ENCODE data around the gene HAUS8.

The HAUS8 gene

DNA sequence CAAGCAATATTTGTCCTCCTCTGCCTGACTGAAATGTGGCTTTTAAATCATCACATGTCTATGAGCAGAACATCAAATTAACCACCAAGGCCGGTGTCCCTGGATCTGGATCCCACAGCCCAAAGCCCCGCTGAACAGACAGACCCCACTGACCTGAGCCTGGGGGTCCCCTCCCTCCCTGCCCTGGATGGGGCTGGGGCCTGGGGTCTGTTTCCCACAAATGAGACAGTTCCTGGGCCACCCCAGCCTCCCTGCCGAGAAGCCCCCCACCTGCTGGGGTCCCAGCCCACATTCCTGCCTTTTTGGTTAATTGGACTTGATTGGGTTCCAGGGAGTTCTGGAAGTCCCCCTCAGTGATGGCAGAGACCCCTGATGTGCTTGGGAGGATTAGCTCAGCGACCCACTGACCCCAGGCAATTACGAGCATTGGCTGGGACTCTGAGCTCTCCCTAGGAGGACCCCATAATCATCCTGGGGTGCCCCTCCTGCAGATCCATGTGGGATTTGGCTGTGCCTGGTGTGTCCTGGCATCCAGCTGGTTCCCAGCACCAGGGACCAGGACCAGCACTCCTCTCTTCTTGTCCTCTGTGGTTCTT is 29.2 kb downstream of the HAUS8 start:
- no peak for DNase-seq (ENCODE audit: extremely low read depth, low read depth)
- TF ChIP-seq, protein P1, sequence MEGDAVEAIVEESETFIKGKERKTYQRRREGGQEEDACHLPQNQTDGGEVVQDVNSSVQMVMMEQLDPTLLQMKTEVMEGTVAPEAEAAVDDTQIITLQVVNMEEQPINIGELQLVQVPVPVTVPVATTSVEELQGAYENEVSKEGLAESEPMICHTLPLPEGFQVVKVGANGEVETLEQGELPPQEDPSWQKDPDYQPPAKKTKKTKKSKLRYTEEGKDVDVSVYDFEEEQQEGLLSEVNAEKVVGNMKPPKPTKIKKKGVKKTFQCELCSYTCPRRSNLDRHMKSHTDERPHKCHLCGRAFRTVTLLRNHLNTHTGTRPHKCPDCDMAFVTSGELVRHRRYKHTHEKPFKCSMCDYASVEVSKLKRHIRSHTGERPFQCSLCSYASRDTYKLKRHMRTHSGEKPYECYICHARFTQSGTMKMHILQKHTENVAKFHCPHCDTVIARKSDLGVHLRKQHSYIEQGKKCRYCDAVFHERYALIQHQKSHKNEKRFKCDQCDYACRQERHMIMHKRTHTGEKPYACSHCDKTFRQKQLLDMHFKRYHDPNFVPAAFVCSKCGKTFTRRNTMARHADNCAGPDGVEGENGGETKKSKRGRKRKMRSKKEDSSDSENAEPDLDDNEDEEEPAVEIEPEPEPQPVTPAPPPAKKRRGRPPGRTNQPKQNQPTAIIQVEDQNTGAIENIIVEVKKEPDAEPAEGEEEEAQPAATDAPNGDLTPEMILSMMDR (IDR thresholded peaks at IDR 0.05; ENCODE audit: low read depth, low read length) = no peak

DNA sequence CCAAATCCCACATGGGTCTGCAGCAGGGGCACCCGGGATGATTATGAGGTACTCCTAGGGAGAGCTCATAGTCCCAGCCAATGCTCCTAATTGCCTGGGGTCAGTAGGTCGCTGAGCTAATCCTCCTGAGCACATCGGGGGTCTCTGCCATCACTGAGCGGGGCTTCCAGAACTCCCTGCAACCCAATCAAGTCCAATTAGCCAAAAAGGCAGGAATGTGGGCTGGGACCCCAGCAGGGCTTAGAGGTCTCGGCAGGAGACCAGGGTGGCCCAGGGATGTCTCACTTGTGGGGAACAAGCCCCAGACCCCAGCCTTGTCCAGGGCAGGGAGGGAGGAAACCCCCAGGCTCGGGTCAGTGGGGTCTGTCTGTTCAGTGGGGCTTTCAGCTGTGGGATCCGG is 31.5 kb downstream of the HAUS8 start:
- TF ChIP-seq, protein P1 (IDR thresholded peaks at IDR 0.05; ENCODE audit: low read depth, low read length) = no peak
- no peak for DNase-seq (ENCODE audit: extremely low read depth, low read depth)

DNA sequence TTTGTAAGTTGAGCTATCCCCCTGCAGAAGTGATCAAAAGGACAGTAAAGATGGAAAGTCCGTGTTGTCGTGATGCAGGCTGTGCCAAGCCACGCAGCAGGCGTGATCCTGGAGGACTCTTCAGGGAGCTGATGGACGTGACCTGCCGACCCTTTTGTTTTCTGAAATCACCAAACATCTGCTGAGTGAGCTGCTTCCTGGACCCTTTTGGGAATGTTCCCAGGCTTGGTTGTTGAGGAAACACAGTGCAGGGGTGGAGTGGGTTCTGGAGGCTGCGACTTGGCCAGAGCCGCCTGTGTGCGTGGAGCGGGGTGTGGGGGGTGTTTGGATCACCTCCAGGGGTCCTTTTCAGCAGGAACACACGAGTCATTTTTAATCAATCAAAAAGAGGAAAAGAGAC is 33.3 kb downstream of the HAUS8 start:
- TF ChIP-seq, protein P1 (IDR thresholded peaks at IDR 0.05; ENCODE audit: low read depth, low read length) = no peak
- peak; percentile 20 for DNase-seq (ENCODE audit: extremely low read depth, low read depth)

DNA sequence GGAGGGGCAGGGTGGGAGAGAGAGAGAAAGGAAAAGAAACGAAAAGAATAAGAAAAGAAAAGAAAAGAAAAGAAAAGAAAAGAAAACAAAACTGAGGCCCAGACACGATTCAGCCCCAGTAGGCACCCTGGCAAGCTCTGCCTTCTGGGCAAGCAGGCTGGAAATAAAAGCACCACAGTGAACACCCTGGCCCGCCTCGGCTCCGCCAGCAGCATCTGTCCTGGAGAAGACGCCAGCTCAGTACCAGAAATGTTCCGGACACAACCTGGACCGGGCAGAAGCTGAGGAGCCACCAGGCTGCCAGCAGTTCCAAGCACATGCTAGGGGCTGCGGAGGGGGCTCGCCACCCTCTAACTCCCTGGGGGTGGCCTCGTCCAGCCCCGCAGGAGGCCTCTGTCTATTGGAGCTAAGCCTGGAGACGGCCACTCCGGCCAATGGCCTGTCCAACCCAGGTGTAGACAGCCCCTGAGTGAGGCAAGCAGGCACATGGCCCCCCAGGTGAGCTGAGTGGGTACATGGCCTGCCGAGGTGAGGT is 37.2 kb downstream of the HAUS8 start:
- TF ChIP-seq, protein P1 (IDR thresholded peaks at IDR 0.05; ENCODE audit: low read depth, low read length) = no peak
- DNase-seq (ENCODE audit: extremely low read depth, low read depth) = no peak

DNA sequence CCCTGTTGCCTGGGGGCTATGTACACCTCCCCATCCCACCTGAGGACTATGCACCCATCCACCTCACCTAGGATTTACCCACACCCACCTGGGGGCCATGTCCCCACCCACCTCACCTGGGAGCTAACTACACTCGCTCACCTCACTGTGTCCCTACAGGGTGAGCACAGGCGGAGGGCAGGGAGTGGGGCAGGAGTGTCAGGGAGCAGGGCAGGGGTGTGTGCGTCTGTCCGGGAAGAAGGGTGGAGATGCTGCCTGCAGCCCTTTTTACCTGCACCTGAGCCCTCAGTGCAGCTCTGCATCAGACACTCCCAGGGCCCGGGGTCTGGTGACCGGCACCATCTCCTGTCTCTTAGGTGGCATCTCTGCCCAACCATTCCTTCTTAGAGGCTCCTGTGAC is 38.1 kb downstream of the HAUS8 start:
- DNase-seq (ENCODE audit: extremely low read depth, low read depth) = no peak
- TF ChIP-seq, protein P1 (IDR thresholded peaks at IDR 0.05; ENCODE audit: low read depth, low read length) = no peak

DNA sequence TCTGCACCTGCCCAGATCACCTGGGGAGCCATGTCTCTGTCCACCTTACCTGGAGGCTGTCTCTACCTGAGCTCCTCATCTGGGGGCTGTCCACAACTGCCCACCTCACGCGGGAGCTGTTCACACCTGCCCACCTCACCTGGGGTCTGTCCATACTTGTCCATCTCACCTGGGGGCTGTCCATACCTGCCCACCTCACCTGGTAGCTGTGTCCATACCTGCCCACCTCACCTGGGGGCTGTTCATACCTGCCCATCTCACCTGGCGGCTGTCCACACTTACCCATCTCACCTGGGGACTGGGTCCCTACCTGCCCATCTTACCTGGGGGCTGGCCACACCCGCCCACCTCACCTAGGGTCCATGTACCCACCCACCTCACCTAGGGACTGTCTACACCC is 38.6 kb downstream of the HAUS8 start:
- TF ChIP-seq, protein P1 (IDR thresholded peaks at IDR 0.05; ENCODE audit: low read depth, low read length) = no peak
- DNase-seq (ENCODE audit: extremely low read depth, low read depth) = no peak

DNA sequence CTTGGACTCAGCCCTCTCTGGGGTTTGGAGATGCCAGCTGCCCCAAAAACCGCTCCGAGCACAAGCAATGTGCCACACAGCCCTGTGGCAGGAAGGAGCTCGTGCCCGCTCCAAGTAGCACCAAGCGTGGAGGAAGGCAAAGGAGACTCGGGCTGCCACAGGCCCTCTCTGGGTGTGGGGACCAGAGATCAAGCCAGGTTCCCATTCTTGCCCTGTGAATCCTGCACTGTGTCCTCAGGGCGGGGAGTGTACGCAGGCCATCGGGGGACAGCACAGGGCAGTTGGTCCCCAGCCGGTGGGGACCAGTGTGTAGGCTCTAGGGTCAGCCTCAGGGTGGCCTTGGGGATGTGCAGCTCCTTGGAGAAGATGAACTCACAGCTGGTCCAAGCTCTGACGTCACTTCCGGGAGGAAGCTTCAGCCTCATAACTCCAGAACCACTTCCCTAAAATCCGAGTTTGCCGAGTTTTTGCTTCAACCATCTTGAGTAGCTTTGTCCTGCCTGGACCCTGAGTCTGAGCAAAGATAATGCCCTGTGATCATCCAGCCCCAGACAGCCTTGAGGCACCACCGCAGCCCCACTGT is 39.3 kb downstream of the HAUS8 start:
- no peak for DNase-seq (ENCODE audit: extremely low read depth, low read depth)
- TF ChIP-seq, protein P1 (IDR thresholded peaks at IDR 0.05; ENCODE audit: low read depth, low read length) = no peak

All from AG09319 (cell line).